Stimulated activated CD4-positive, alpha-beta T cell treated with anti-CD3 and anti-CD28 coated beads, TNF-alpha, amount 100 ng/mL, for 48 hours (primary cell): ENCODE measurements around the gene FZD2.

Experiments used
- DNase-seq, 3 donors: peaks; one replicate each; pipeline ENCODE4 v3.0.0-alpha.2; 2020; ENCODE audit warnings: low read depth in 3 of 3

The FZD2 gene

GRCh38 chr17:44607836-44608690 is 50.8 kb downstream of the FZD2 start:
- no peak for DNase-seq

GRCh38 chr17:44608727-44609435 is 51.6 kb downstream of the FZD2 start:
- no peak for DNase-seq

- DNase-seq = no peak
Observed at GRCh38 chr17:44610331-44610730, 53.0 kb downstream of the FZD2 start.
